ENCODE measurements around the gene MTUS2. TPM values are rescaled to one million over a fixed set of nuclear protein-coding genes. Genes with fewer than 3 reads are reported as not detected.

MTUS2 gene
- total and polyA plus RNA-seq, 2 experiments from 2014 or later = 0.27 to 0.38 TPM

DNA sequence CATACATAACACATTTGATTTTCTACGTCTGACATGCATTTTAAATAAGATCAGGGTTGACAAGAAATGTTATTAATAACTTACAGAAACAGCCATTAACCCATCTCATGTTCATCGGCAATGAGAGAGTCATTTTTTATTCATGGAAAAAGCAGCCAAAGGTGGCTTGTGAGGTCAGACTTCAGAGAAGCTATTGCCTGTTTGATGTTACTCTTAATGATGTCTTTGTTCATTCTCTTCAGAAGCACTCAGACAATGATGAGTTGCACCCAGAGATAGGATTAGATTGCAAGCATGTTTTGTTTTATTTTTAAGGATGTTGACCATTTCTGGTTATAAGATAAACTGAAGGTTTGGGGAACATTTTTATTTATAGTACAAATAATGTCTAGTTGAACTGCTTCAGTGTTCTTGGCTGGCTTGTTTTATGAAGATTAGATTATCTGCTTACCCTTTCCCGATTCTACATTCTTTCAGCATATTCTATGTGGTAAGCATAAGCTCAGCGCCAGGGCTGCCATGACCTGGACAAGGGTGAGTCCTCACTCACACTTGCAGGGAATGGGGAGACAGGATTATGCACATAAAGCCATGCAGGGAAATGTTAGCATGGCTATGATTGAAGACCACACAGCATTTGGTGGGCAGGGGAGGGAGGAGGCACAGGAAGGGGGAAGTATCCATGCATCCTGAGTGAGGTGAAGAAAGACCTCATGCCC, 288.1 kb downstream of the MTUS2 start:
- Mint-ChIP-seq H3K36me3 (ENCODE audit: low read depth) (no peaks in the 10 kb centered on the region), H3K4me1 (peaks cover 4% of the 10 kb centered on the region; the same call in 1 of the 3 replicates), H3K9me3 (no peaks in the 10 kb centered on the region), H3K27me3 (ENCODE audit: insufficient read depth, low read depth, poor library complexity) (peaks cover 3% of the 10 kb centered on the region), H3K4me3 (no peak overlapping the region), H3K27ac (no peak overlapping the region)
- ATAC-seq (no peak), DNase-seq (ENCODE audit: low spot score) (no peak)
- Histone ChIP-seq H3K4me1 (ENCODE audit: insufficient read depth) (no peaks in the 10 kb centered on the region), H3K27ac (ENCODE audit: low read depth) (no peak overlapping the region), H3K4me3 (no peak overlapping the region), H4K20me1 (replicated peaks; ENCODE audit: insufficient read depth) (no peaks in the 10 kb centered on the region), H3K9me2 (ENCODE audit: insufficient read depth) (no peaks in the 10 kb centered on the region), H2AFZ (no peak overlapping the region), H3K27me3 (ENCODE audit: insufficient read depth) (no peaks in the 10 kb centered on the region), H3F3A (replicated peaks; ENCODE audit: low read depth) (no peaks in the 10 kb centered on the region), H3K79me2 (replicated peaks; ENCODE audit: insufficient read depth) (no peaks in the 10 kb centered on the region), H3K36me3 (ENCODE audit: insufficient read depth) (no peaks in the 10 kb centered on the region), H3K4me2 (no peak overlapping the region)
- TF ChIP-seq, protein P1, sequence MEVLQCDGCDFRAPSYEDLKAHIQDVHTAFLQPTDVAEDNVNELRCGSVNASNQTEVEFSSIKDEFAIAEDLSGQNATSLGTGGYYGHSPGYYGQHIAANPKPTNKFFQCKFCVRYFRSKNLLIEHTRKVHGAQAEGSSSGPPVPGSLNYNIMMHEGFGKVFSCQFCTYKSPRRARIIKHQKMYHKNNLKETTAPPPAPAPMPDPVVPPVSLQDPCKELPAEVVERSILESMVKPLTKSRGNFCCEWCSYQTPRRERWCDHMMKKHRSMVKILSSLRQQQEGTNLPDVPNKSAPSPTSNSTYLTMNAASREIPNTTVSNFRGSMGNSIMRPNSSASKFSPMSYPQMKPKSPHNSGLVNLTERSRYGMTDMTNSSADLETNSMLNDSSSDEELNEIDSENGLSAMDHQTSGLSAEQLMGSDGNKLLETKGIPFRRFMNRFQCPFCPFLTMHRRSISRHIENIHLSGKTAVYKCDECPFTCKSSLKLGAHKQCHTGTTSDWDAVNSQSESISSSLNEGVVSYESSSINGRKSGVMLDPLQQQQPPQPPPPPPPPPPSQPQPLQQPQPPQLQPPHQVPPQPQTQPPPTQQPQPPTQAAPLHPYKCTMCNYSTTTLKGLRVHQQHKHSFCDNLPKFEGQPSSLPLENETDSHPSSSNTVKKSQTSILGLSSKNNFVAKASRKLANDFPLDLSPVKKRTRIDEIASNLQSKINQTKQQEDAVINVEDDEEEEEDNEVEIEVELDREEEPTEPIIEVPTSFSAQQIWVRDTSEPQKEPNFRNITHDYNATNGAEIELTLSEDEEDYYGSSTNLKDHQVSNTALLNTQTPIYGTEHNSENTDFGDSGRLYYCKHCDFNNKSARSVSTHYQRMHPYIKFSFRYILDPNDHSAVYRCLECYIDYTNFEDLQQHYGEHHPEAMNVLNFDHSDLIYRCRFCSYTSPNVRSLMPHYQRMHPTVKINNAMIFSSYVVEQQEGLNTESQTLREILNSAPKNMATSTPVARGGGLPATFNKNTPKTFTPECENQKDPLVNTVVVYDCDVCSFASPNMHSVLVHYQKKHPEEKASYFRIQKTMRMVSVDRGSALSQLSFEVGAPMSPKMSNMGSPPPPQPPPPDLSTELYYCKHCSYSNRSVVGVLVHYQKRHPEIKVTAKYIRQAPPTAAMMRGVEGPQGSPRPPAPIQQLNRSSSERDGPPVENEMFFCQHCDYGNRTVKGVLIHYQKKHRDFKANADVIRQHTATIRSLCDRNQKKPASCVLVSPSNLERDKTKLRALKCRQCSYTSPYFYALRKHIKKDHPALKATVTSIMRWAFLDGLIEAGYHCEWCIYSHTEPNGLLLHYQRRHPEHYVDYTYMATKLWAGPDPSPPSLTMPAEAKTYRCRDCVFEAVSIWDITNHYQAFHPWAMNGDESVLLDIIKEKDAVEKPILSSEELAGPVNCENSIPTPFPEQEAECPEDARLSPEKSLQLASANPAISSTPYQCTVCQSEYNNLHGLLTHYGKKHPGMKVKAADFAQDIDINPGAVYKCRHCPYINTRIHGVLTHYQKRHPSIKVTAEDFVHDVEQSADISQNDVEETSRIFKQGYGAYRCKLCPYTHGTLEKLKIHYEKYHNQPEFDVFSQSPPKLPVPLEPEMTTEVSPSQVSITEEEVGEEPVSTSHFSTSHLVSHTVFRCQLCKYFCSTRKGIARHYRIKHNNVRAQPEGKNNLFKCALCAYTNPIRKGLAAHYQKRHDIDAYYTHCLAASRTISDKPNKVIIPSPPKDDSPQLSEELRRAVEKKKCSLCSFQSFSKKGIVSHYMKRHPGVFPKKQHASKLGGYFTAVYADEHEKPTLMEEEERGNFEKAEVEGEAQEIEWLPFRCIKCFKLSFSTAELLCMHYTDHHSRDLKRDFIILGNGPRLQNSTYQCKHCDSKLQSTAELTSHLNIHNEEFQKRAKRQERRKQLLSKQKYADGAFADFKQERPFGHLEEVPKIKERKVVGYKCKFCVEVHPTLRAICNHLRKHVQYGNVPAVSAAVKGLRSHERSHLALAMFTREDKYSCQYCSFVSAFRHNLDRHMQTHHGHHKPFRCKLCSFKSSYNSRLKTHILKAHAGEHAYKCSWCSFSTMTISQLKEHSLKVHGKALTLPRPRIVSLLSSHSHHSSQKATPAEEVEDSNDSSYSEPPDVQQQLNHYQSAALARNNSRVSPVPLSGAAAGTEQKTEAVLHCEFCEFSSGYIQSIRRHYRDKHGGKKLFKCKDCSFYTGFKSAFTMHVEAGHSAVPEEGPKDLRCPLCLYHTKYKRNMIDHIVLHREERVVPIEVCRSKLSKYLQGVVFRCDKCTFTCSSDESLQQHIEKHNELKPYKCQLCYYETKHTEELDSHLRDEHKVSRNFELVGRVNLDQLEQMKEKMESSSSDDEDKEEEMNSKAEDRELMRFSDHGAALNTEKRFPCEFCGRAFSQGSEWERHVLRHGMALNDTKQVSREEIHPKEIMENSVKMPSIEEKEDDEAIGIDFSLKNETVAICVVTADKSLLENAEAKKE (CRISPR knock-in tag; IDR thresholded peaks at IDR 0.05) = no peak
- TF ChIP-seq ZNF331 (CRISPR knock-in tag; IDR thresholded peaks at IDR 0.05; ENCODE audit: low read depth) (no peak), EZH2phosphoT487 (IDR thresholded peaks at IDR 0.05; ENCODE audit: unreplicated experiment) (no peak), ZNF114 (CRISPR knock-in tag; IDR thresholded peaks at IDR 0.05) (no peak), ETS1 (IDR thresholded peaks at IDR 0.05) (no peak), POLR2AphosphoS5 (IDR thresholded peaks at IDR 0.05; ENCODE audit: low read depth) (no peak), STAT1 (IDR thresholded peaks at IDR 0.05; ENCODE audit: unreplicated experiment) (no peak), EZH2 (IDR thresholded peaks at IDR 0.05; ENCODE audit: low read depth, unreplicated experiment) (no peak), JUNB (IDR thresholded peaks at IDR 0.05; ENCODE audit: unreplicated experiment) (no peak), NANOG (IDR thresholded peaks at IDR 0.05; ENCODE audit: borderline replicate concordance) (no peak), CREB1 (CRISPR knock-in tag; IDR thresholded peaks at IDR 0.05; ENCODE audit: low read depth) (no peak)
- TF ChIP-seq, protein P2, sequence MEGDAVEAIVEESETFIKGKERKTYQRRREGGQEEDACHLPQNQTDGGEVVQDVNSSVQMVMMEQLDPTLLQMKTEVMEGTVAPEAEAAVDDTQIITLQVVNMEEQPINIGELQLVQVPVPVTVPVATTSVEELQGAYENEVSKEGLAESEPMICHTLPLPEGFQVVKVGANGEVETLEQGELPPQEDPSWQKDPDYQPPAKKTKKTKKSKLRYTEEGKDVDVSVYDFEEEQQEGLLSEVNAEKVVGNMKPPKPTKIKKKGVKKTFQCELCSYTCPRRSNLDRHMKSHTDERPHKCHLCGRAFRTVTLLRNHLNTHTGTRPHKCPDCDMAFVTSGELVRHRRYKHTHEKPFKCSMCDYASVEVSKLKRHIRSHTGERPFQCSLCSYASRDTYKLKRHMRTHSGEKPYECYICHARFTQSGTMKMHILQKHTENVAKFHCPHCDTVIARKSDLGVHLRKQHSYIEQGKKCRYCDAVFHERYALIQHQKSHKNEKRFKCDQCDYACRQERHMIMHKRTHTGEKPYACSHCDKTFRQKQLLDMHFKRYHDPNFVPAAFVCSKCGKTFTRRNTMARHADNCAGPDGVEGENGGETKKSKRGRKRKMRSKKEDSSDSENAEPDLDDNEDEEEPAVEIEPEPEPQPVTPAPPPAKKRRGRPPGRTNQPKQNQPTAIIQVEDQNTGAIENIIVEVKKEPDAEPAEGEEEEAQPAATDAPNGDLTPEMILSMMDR (conservative IDR thresholded peaks at IDR 0.05; ENCODE audit: low read depth in 2 of 2) = no peak
- TF ChIP-seq, protein P3, sequence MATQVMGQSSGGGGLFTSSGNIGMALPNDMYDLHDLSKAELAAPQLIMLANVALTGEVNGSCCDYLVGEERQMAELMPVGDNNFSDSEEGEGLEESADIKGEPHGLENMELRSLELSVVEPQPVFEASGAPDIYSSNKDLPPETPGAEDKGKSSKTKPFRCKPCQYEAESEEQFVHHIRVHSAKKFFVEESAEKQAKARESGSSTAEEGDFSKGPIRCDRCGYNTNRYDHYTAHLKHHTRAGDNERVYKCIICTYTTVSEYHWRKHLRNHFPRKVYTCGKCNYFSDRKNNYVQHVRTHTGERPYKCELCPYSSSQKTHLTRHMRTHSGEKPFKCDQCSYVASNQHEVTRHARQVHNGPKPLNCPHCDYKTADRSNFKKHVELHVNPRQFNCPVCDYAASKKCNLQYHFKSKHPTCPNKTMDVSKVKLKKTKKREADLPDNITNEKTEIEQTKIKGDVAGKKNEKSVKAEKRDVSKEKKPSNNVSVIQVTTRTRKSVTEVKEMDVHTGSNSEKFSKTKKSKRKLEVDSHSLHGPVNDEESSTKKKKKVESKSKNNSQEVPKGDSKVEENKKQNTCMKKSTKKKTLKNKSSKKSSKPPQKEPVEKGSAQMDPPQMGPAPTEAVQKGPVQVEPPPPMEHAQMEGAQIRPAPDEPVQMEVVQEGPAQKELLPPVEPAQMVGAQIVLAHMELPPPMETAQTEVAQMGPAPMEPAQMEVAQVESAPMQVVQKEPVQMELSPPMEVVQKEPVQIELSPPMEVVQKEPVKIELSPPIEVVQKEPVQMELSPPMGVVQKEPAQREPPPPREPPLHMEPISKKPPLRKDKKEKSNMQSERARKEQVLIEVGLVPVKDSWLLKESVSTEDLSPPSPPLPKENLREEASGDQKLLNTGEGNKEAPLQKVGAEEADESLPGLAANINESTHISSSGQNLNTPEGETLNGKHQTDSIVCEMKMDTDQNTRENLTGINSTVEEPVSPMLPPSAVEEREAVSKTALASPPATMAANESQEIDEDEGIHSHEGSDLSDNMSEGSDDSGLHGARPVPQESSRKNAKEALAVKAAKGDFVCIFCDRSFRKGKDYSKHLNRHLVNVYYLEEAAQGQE (IDR thresholded peaks at IDR 0.05; ENCODE audit: unreplicated experiment) = no peak
